Central memory CD4-positive, alpha-beta T cell (primary cell): ENCODE measurements around the gene CEMP1.
A peak's percentile ranks its signal among the peaks of the same experiment; 100 is the strongest.

Source experiments
- DNase-seq: peaks from one replicate; pipeline ENCODE4 v3.0.0; 2022

Gene CEMP1

GRCh38 chr16:2500430-2500917, 30.7 kb downstream of the CEMP1 start:
- DNase-seq = no peak

DNA sequence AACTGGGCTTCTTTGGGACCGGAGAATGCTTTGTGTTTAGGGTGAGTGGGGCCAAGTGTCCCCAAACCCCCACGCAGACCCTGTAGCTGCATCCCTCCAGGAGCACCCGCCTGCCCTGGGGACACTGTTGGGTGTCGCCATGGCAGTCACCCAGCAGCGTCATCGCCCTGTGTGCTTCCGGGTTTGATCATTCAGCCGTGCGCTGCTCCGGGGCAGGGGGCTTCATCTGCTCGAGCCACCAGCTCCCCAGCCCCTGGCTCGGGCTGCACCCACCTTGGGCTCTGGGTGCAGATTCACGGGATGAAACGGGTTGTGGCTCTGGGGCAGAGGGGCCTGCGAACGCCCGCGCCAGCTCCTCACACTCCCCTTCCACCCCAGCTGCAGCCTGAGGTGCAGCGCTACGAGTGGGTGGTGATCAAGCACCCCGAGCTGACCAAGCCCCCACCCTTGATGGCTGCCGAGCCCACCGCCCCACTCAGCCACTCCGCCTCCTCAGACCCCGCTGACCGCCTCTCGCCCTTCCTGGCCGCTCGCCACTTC, 31.2 kb downstream of the CEMP1 start:
- no peak for DNase-seq

DNA sequence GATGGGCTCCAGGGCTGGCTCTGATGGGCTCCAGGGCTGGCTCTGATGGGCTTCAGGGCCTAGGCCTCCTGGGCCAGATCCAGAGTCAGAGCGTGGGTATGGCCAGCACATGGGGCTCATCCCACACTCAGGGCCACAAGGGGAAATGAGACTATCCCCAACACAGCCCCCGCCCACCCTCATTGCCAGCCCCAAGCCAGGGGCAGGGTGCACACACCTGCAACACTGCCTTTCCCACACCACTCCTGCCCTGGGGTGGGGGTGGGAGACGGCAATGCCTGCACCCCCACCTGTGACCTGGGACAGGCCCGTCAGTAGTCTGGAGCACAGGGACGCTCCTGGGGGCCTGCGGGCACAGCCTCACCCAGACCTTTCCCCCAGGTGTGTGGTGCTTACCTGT, 31.8 kb downstream of the CEMP1 start:
- no peak for DNase-seq

DNA sequence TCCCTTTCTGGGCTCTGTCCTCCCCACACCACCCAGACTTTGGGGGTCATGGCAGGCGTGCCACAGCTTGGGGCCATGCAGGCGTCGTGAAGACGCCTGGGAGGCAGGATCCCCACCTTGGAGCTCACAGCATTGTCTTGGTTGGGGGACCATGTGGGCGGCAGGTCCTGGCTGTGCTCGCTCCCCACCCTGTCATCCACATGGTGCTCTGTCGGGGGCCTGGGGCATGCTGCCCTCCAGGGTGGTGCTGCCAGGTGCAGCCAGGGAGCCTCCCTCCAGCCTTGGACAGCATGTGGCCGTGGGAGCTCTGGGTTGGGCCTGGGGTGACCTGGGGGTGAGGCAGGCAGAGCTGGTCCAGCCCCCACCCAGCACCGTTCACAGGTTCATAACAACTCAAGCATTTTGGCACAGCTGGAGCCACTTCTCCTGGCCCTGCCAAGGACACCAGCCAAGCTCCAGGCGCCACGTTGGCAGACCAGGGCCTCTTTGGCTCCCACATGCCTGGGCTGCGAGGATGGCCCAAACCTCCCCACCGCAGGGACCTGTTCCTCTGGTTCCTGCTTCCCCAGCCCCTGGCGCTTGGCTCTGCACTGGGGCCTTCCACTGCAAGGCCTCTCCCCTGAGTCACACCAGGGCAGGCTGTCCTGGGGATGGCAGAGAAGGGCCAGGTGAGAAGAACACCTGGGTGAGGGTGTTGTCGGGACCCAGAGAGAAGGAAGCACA, 32.5 kb downstream of the CEMP1 start:
- no peak for DNase-seq

GRCh38 chr16:2497695-2498484, 33.3 kb downstream of the CEMP1 start:
- DNase-seq = no peak

GRCh38 chr16:2497116-2497630, 34.0 kb downstream of the CEMP1 start:
- DNase-seq = no peak

DNA sequence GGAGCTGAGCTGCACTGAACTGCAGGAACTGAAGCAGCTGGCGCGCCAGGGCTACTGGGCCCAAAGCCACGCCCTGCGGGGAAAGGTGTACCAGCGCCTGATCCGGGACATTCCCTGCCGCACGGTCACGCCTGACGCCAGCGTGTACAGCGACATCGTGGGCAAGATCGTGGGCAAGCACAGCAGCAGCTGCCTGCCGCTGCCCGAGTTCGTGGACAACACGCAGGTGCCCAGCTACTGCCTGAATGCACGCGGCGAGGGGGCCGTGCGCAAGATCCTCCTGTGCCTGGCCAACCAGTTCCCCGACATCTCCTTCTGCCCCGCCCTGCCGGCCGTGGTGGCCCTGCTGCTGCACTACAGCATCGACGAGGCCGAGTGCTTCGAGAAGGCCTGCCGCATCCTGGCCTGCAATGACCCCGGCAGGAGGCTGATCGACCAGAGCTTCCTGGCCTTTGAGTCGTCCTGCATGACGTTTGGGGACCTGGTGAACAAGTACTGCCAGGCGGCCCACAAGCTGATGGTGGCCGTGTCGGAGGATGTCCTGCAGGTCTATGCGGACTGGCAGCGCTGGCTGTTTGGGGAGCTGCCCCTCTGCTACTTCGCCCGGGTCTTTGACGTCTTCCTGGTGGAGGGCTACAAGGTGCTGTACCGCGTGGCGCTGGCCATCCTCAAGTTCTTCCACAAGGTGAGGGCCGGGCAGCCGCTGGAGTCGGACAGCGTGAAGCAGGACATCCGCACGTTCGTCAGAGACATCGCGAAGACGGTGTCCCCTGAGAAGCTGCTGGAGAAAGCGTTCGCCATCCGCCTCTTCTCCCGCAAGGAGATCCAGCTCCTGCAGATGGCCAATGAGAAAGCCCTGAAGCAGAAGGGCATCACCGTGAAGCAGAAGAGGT, 34.7 kb downstream of the CEMP1 start:
- no peak for DNase-seq

GRCh38 chr16:2495041-2495440, 36.2 kb downstream of the CEMP1 start:
- DNase-seq = no peak

GRCh38 chr16:2494616-2495015, 36.6 kb downstream of the CEMP1 start:
- no peak for DNase-seq

- no peak for DNase-seq
These were observed 37.6 kb downstream of the CEMP1 start for GRCh38 chr16:2493605-2494004.

DNA sequence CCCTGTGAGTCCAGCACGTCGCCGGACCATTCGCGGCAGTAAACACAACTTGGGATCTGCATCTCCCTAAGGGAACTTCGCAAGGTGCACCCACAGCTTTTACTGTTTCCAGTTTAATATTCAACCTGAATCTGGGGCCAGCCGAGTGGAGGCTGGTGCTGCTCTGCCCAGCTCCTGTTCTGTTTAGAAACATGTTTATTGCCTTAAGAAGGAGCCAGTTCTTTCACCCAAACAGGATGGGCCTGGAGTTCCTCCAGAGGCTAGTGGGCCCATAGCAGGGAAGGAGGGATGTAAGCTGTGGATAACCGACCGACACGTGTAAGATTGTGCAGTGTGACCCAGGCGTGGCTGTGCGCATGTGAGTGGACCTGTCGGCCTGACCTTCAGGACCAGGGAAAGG, 38.9 kb downstream of the CEMP1 start:
- DNase-seq = no peak

DNA sequence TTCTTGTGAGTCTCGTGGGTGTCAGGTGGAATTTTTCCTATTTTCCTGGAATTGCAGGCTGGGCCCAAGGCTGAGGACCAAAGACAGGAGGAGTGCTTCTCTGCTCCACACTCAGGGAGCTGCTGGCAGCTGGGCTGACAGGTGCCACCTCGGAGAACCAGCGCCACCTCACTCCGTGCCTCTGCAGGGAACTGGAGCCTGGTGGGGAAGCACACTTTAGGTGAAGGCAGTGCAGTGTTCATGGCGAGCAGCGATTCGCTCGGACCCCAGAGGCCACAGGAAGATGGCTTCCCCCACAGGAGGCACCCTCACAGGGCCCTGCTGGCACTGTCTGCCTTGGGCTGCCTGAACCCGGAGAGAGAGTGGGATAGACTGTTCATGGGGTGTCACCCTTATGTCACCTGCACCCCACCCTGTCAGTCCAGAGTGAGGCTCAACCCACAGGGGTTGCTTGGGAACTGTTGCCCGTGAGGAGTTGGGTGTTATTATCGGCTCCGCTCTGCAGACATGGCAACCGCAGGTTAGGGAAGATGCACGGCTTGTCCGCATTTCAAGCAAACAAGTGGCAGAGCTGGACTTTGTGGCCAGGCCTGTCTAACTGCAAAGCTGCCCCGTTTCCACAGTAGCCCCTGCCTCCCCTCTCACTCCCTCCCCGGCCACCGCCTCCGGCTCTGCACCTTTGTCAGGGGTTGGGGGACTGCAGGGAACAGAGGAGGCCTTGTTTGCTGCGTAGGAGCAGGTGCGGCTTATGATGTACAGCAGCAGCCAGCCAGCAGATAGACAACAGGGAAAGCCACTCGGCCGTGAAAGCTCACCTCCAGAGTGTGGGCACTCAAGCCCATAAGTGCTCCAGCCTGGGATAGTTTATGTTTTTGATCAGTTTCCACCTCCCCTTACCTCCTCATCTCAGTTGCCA, 40.8 kb downstream of the CEMP1 start:
- no peak for DNase-seq

DNA sequence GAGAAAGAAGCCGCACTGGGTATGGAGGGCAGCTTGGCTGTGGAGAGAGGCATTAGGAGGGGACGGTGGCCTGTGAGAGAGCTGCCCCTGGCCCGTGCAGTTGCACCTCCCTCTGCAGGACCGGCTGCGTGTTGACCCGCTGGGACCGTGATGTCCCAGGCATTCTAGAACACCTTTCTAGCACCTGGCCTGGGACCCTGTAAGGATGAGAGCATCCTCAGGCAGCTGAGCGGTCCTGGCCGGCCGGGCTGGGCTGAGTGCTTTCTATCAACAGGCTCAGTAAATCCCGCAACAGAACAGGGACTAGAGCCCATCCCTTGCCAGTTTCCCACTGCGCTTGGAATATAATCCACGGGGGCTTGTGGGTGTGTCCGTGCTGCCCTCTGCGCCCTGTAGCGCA, 41.6 kb downstream of the CEMP1 start:
- DNase-seq = no peak

DNA sequence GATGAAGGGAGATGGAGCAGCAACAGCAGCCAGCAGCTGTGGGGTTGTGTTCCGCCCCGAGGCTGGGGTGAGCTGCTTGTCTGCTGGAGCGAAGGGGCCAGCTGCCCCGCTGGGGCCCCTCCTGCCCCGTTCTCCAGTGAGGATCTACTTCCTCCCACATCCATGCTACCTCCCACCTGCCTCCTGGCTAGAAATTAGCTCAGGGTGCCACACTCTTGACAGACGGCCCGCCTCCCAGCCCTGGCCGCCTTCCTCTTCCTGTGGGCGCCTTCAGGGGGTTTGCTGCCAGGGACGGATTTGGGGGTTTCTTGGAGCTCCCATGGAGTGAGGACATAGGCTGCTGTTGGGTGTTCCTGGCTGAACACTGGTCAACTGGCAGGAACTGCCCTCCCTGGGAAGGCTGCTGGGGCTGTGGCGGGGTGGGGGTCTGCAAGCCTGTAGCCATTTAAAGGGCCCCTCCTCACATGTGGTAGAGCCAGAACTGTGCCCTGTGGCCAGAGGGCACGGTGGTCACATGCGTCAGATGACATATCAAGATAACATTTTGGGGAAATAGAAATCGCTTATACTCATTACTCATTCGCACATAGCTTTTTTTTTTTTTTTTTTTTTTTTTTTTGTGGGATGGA, 43.2 kb downstream of the CEMP1 start:
- no peak for DNase-seq

DNA sequence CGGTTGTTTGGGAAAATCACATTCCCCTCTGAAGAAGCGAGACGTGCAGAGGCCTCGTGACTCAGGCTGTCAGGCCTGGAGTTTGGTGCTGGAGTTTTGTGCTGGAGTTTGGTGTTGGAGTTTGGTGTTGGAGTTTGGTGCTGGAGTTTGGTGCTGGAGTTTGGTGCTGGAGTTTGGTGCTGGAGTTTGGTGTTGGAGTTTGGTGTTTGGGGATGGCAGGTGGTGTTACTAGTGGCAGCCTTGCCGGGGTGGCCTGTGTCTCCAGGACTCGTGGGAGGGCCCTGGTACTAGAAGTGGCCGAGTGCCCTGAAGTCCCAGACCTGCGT, 43.7 kb downstream of the CEMP1 start:
- no peak for DNase-seq

DNA sequence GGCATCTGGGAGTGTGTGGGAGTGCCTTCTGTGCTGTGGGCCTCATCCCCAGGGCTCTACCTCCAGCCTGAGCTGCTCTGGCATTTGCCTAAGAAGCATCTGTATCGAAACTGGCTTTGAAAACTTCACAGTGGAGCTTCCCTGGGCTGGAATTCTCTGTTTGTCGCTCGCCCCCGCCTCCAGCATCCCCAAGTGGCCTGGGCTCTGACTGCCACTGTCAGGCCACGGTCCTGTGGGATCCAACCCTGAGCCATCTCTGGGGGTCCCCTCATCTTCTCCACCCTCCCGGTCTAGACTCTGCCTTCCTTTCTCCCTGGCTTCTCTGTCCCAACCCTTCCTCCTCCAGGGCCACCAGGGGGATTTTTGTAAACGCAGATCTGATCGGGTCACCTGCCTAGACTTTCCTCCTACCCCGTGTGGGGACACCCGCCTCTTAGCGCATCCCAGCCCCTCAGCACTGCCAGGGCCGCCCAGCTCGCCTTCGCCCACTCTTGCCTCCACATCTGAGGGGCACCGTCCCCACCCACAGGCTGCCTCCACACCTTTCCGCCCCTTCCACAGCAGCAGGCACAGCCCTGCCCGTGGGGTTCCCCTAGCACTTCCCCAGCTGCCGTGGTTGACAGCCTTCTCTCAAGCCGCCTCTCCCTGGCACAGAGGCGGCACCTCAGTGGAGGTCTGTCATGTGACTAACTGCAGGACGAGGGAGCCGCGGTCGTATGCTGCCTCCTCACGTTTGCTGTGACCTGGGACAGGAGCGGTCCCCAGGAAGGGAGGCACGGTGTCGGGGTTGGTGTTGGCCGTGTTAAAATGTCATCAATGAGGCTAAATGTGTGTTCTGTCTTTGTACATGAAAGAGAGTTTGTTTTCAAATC, 44.3 kb downstream of the CEMP1 start:
- peak; percentile 81 for DNase-seq

DNA sequence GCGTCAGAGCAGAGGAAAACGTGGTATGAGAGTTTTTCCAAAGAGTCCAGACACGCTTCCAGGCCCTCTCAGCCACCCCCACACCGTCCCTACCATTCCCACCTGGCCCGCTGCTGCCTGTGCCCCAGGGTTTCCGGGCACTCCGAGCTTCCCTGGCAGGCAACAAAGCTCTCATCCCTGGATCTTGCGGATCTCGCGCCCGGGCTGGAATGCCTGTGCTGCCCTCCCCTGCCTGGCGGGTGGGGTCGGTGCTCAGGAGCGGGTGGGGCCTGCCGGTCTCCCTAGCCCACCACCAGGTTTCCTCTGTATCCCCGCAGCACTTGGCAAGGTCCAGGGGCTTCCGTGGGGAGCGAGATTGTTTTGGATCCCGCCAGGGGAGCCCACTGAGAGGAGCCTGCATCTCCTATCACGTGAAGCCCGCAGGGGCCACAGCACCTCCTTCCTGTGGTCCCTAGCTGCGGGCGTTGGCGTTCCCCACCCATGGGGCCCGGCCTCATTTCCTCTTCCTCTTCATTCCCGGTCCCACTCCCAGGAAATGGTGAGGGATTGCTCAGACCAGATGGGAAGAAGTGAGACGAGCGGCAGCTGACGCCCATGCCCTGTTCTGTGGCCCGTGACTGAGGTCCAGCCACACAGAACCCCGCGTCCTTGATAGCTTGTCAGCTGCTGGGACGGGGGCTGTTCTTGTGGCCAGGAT, 45.2 kb downstream of the CEMP1 start:
- DNase-seq = no peak

DNA sequence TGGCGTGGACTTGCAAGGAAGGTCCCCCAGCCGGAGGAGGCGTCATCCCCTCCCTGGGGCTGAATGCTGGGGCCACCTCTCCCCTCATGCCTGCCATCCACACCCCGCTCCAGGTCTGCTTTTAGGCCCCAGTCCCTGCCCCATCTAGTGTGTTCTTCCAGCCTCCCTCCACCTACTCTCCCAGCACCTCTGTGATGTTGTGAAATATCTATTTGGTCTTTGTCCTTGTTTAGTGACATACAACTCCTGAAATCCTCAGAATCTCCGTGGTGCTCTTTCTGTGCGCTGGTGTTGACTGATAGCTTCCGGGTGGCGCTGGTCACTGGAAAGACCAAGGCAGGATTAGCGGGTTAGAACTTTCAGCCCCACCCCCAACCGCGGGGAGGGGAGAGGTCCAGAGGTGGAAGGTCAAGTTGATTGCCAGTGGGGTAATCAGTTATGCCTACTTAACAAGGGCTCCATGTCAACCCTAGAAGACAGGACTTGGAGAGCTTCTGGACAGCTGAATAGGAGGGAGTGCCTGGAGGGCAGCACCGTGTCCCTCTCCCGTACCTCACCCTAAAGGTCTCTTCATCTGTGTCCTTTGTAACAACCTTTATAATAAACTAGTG, 46.2 kb downstream of the CEMP1 start:
- no peak for DNase-seq
